HEK293 (cell line): Measurements from ENCODE around the gene PDSS2.
A peak's percentile ranks its signal among the peaks of the same experiment; 100 is the strongest.

Experiments used
- CTCF ChIA-PET: fragments of 350-600 bp; formaldehyde crosslinking; extraction: SDS; loops from one replicate; lab custom pipeline; 2021; ENCODE audit warnings: antibody characterized with exemption; lab: Yijun Ruan, JAX
- POLR2A ChIA-PET: fragments of 300-600 bp; formaldehyde crosslinking; extraction: SDS; loops from one replicate; lab custom pipeline; 2020; ENCODE audit warnings: antibody characterized with exemption, inconsistent platforms; lab: Yijun Ruan, JAX
- H3K27ac ChIP-seq: fragments of 200-500 bp; sonication (Bioruptor generic); 2 replicates; pipeline ENCODE4 v1.5.1; 2014; ENCODE audit warnings: low read depth, low read length, control low read depth, inconsistent platforms; ENCODE audit errors: extremely low read depth
- H3K36me3 ChIP-seq, 2 experiments: fragments of 200-500 bp in 1 of 2; sonication (Bioruptor generic) in 1 of 2; 1 replicate in 1 of 2; 2 replicates in 1 of 2; pipeline ENCODE4 v1.5.1; 2014 to 2017; ENCODE audit warnings: inconsistent platforms in 2 of 2, low read length in 2 of 2; ENCODE audit not compliant: control insufficient read depth in 2 of 2, insufficient read depth in 1 of 2
- H3K4me1 ChIP-seq: fragments of 200-500 bp; sonication (Bioruptor generic); 2 replicates; pipeline ENCODE4 v1.5.1; 2014; ENCODE audit warnings: mild to moderate bottlenecking, low read length, inconsistent platforms; ENCODE audit not compliant: control insufficient read depth, insufficient read depth
- H3K4me3 ChIP-seq: 2 replicates; pipeline ENCODE4 v1.5.1; 2011; ENCODE audit warnings: low read depth, mild to moderate bottlenecking, control low read depth, low read length, moderate library complexity
- H3K9me3 ChIP-seq: fragments of 200-500 bp; sonication (Bioruptor generic); 2 replicates; pipeline ENCODE4 v1.5.1; 2014; ENCODE audit warnings: low read depth, low read length, inconsistent platforms; ENCODE audit not compliant: control insufficient read depth, insufficient read depth
- KLF8 ChIP-seq: fragments of 450-650 bp; formaldehyde crosslinking; IDR thresholded peaks from 2 replicates; pipeline ENCODE4 v1.5.1; 2016; ENCODE audit warnings: missing biosample characterization, missing genetic modification characterization
- KLF9 ChIP-seq: fragments of 450-650 bp; formaldehyde crosslinking; IDR thresholded peaks from 2 replicates; pipeline ENCODE4 v1.5.1; 2016; ENCODE audit warnings: missing biosample characterization, missing genetic modification characterization, low read depth
- OVOL3 ChIP-seq: fragments of 450-650 bp; formaldehyde crosslinking; IDR thresholded peaks from 2 replicates; pipeline ENCODE4 v1.5.1; 2016; ENCODE audit warnings: missing biosample characterization, missing genetic modification characterization
- PBX3 ChIP-seq: sonication (generic); formaldehyde crosslinking; IDR thresholded peaks from 2 replicates; pipeline ENCODE4 v1.8.1; 2022; ENCODE audit warnings: mild to moderate bottlenecking, moderate library complexity, missing genetic modification reagents
- WT1 ChIP-seq: fragments of 450-650 bp; formaldehyde crosslinking; IDR thresholded peaks from 2 replicates; pipeline ENCODE4 v1.5.1; 2016; ENCODE audit warnings: missing biosample characterization, missing genetic modification characterization
- ZBTB10 ChIP-seq: fragments of 450-650 bp; formaldehyde crosslinking; IDR thresholded peaks from 2 replicates; pipeline ENCODE4 v1.5.1; 2016; ENCODE audit warnings: missing biosample characterization, missing genetic modification characterization
- ZBTB17 ChIP-seq: fragments of 450-650 bp; formaldehyde crosslinking; IDR thresholded peaks from 2 replicates; pipeline ENCODE4 v1.5.1; 2016; ENCODE audit warnings: missing biosample characterization, missing genetic modification characterization
- ZBTB21 ChIP-seq: fragments of 450-650 bp; formaldehyde crosslinking; IDR thresholded peaks from 2 replicates; pipeline ENCODE4 v1.5.1; 2017; ENCODE audit warnings: missing biosample characterization, missing genetic modification characterization
- ZBTB6 ChIP-seq: fragments of 450-650 bp; formaldehyde crosslinking; IDR thresholded peaks from 2 replicates; pipeline ENCODE4 v1.5.1; 2017; ENCODE audit warnings: missing biosample characterization, missing genetic modification characterization
- ZEB2 ChIP-seq: fragments of 450-650 bp; formaldehyde crosslinking; IDR thresholded peaks from 2 replicates; pipeline ENCODE4 v1.5.1; 2016; ENCODE audit warnings: missing biosample characterization, missing genetic modification characterization
- ZFHX2 ChIP-seq: fragments of 450-650 bp; formaldehyde crosslinking; conservative IDR thresholded peaks from 2 replicates; pipeline ENCODE4 v1.5.1; 2016; ENCODE audit warnings: missing biosample characterization, missing genetic modification characterization
- ZNF112 ChIP-seq: fragments of 450-650 bp; formaldehyde crosslinking; IDR thresholded peaks from 2 replicates; pipeline ENCODE4 v1.5.0; 2017; ENCODE audit warnings: missing biosample characterization, missing genetic modification characterization
- ZNF114 ChIP-seq: fragments of 450-650 bp; formaldehyde crosslinking; IDR thresholded peaks from 2 replicates; pipeline ENCODE4 v1.5.0; 2017; ENCODE audit warnings: missing biosample characterization, missing genetic modification characterization
- ZNF2 ChIP-seq: fragments of 450-650 bp; formaldehyde crosslinking; IDR thresholded peaks from 2 replicates; pipeline ENCODE4 v1.5.1; 2016; ENCODE audit warnings: missing biosample characterization, missing genetic modification characterization
- ZNF335 ChIP-seq: fragments of 450-650 bp; formaldehyde crosslinking; conservative IDR thresholded peaks from 2 replicates; pipeline ENCODE4 v1.5.1; 2016; ENCODE audit warnings: missing biosample characterization, missing genetic modification characterization
- ZNF398 ChIP-seq: fragments of 450-650 bp; formaldehyde crosslinking; IDR thresholded peaks from 2 replicates; pipeline ENCODE4 v1.5.1; 2017; ENCODE audit warnings: missing biosample characterization, missing genetic modification characterization
- ZNF473 ChIP-seq: fragments of 450-650 bp; formaldehyde crosslinking; IDR thresholded peaks from 2 replicates; pipeline ENCODE4 v1.5.1; 2017; ENCODE audit warnings: missing biosample characterization, missing genetic modification characterization
- ZNF521 ChIP-seq: fragments of 450-650 bp; formaldehyde crosslinking; IDR thresholded peaks from 2 replicates; pipeline ENCODE4 v1.5.1; 2017; ENCODE audit warnings: missing biosample characterization, mild to moderate bottlenecking, missing genetic modification characterization
- ZNF544 ChIP-seq: fragments of 450-650 bp; formaldehyde crosslinking; IDR thresholded peaks from 2 replicates; pipeline ENCODE4 v1.5.0; 2017; ENCODE audit warnings: missing biosample characterization, missing genetic modification characterization
- ZNF571 ChIP-seq: fragments of 450-650 bp; formaldehyde crosslinking; IDR thresholded peaks from 2 replicates; pipeline ENCODE4 v1.5.0; 2017; ENCODE audit warnings: missing biosample characterization, missing genetic modification characterization
- ZNF600 ChIP-seq: fragments of 450-650 bp; formaldehyde crosslinking; IDR thresholded peaks from 2 replicates; pipeline ENCODE4 v1.5.1; 2016; ENCODE audit warnings: missing biosample characterization, missing genetic modification characterization
- ZNF610 ChIP-seq: fragments of 450-650 bp; formaldehyde crosslinking; IDR thresholded peaks from 2 replicates; pipeline ENCODE4 v1.5.1; 2016; ENCODE audit warnings: missing biosample characterization, missing genetic modification characterization, borderline replicate concordance
- ZNF623 ChIP-seq: fragments of 450-650 bp; formaldehyde crosslinking; IDR thresholded peaks from 2 replicates; pipeline ENCODE4 v1.5.1; 2016; ENCODE audit warnings: missing biosample characterization, missing genetic modification characterization
- ZNF629 ChIP-seq: fragments of 450-650 bp; formaldehyde crosslinking; IDR thresholded peaks from 2 replicates; pipeline ENCODE4 v1.5.1; 2017; ENCODE audit warnings: missing biosample characterization, missing genetic modification characterization
- ZNF660 ChIP-seq: fragments of 450-650 bp; IDR thresholded peaks from 2 replicates; pipeline ENCODE4 v1.5.1; 2018; ENCODE audit warnings: missing biosample characterization, mild to moderate bottlenecking, missing genetic modification characterization
- ZNF670 ChIP-seq: fragments of 450-650 bp; formaldehyde crosslinking; IDR thresholded peaks from 2 replicates; pipeline ENCODE4 v1.5.1; 2016; ENCODE audit warnings: missing biosample characterization, missing genetic modification characterization, low read depth
- ZNF785 ChIP-seq: fragments of 450-650 bp; formaldehyde crosslinking; IDR thresholded peaks from 2 replicates; pipeline ENCODE4 v1.5.1; 2016; ENCODE audit warnings: missing biosample characterization, missing genetic modification characterization
- ZNF830 ChIP-seq: fragments of 450-650 bp; IDR thresholded peaks from 2 replicates; pipeline ENCODE4 v1.5.0; 2018; ENCODE audit warnings: missing biosample characterization, missing genetic modification characterization, low read depth, mild to moderate bottlenecking, moderate library complexity
- ZNF837 ChIP-seq: fragments of 450-650 bp; formaldehyde crosslinking; IDR thresholded peaks from 2 replicates; pipeline ENCODE4 v1.5.1; 2016; ENCODE audit warnings: missing biosample characterization, missing genetic modification characterization
- ZNF843 ChIP-seq: fragments of 450-650 bp; formaldehyde crosslinking; IDR thresholded peaks from 2 replicates; pipeline ENCODE4 v1.5.1; 2016; ENCODE audit warnings: missing biosample characterization, missing genetic modification characterization
- ZSCAN30 ChIP-seq: fragments of 450-650 bp; IDR thresholded peaks from 2 replicates; pipeline ENCODE4 v1.5.1; 2018; ENCODE audit warnings: missing biosample characterization, mild to moderate bottlenecking, missing genetic modification characterization, moderate library complexity

PDSS2 gene

GRCh38 chr6:107491760-107492660, 32.6 kb upstream of the PDSS2 start (continued):
- 0 out of 2 replicates have a peak, but pooled peaks have one; percentile 1 for TF ChIP-seq PBX3 (CRISPR knock-in tag)
- peak; percentile 99 for TF ChIP-seq ZNF843 (tag by site-specific recombination)
- TF ChIP-seq ZNF544 (tag by site-specific recombination) = no peak
- no peak for TF ChIP-seq ZNF473 (tag by site-specific recombination)
- no peak for TF ChIP-seq ZNF114 (tag by site-specific recombination)
- TF ChIP-seq ZNF830 = no peak
- TF ChIP-seq ZNF623 = no peak
- TF ChIP-seq ZNF785 (tag by site-specific recombination) = no peak
- TF ChIP-seq WT1 = peak; percentile 90
- TF ChIP-seq ZNF112 (tag by site-specific recombination) = no peak
- TF ChIP-seq ZBTB6 (tag by site-specific recombination) = no peak
- TF ChIP-seq ZNF610 (tag by site-specific recombination) = peak; percentile 73
- TF ChIP-seq ZNF837 = no peak
- TF ChIP-seq ZNF335 (tag by site-specific recombination) = peak; percentile 12; the same call in 1 of the 2 replicates
- peak; percentile 96 for TF ChIP-seq OVOL3 (tag by site-specific recombination)
- no peak for TF ChIP-seq ZNF571
- no peak for TF ChIP-seq ZBTB21
- peak; percentile 55; the same call in 1 of the 2 replicates for TF ChIP-seq ZNF600 (tag by site-specific recombination)
- peak; percentile 85 for TF ChIP-seq ZNF629 (tag by site-specific recombination)

- CTCF ChIA-PET = interaction anchor here (0.6 to 4.7 kb wide), 6 partner anchors 13 to 306 kb away, joined by 3 to 21 read pairs (median 4); partner anchors contain the start of gene PDSS2
- TF ChIP-seq ZFHX2 (peak; percentile 68), ZBTB17 (peak; percentile 78), KLF8 (peak; percentile 26; the same call in 1 of the 2 replicates), ZNF600 (tag by site-specific recombination) (peak; percentile 69), ZNF2 (tag by site-specific recombination) (peak; percentile 74), ZEB2 (tag by site-specific recombination) (peak; percentile 68), ZBTB10 (tag by site-specific recombination) (peak; percentile 59; the same call in 1 of the 2 replicates), ZNF660 (0 out of 2 replicates have a peak, but pooled peaks have one; percentile 11), KLF9 (tag by site-specific recombination) (peak; percentile 62), ZNF398 (peak; percentile 63), ZNF670 (tag by site-specific recombination) (no peak), ZSCAN30 (peak; percentile 60), ZNF521 (tag by site-specific recombination) (no peak)
Measured at GRCh38 chr6:107491138-107491609, 31.8 kb upstream of the PDSS2 start.

More at GRCh38 chr6:107491138-107491609, 31.8 kb upstream of the PDSS2 start:
- Histone ChIP-seq H3K36me3 (no peaks in the 10 kb centered on the region), H3K4me3 (peak overlapping the region; percentile 88), H3K4me1 (peaks cover 36% of the 10 kb centered on the region), H3K27ac (peak overlapping the region; percentile 94), H3K9me3 (no peaks in the 10 kb centered on the region)
- POLR2A ChIA-PET = interaction anchor here (1.0 to 9.4 kb wide), 6 partner anchors 13 to 173 kb away, joined by 3 to 104 read pairs (median 6); partner anchors contain the start of gene PDSS2
